Mucosa of gallbladder (tissue), 1 donor: Measurements from ENCODE around the gene TRABD. TPM values are rescaled to one million over a fixed set of nuclear protein-coding genes. Genes with fewer than 3 reads are reported as not detected.

Source experiments
- DNase-seq: peaks from one replicate; pipeline ENCODE4 v3.0.0-alpha.2; 2020; ENCODE audit warnings: low spot score
- total RNA-seq: library from RNA; stranded (reverse); gene quantifications from one replicate; pipeline ENCODE4 v1.2.1, GENCODE V29; 2021
- donor health status: DM: no; HTN: no; CAD: no.

The TRABD gene
- total RNA-seq, 1 donor from 2014 or later, result 55.1 TPM

- no peak for DNase-seq
Observed at GRCh38 chr22:50173983-50174355, 11.7 kb upstream of the TRABD start.

GRCh38 chr22:50174382-50175190 lies 11.1 kb upstream of the TRABD start:
- no peak for DNase-seq

GRCh38 chr22:50175191-50175461 lies 10.6 kb upstream of the TRABD start:
- DNase-seq, result no peak

- DNase-seq, result no peak
Observed at GRCh38 chr22:50175921-50176849, 9.5 kb upstream of the TRABD start.

- no peak for DNase-seq
Observed at GRCh38 chr22:50176850-50177536, 8.7 kb upstream of the TRABD start.

GRCh38 chr22:50177537-50178470 lies 7.9 kb upstream of the TRABD start:
- DNase-seq, result no peak

- DNase-seq, result no peak
Observed at GRCh38 chr22:50178471-50178864, 7.2 kb upstream of the TRABD start.

- DNase-seq, result no peak
Observed at GRCh38 chr22:50178871-50179869, 6.5 kb upstream of the TRABD start.

- DNase-seq, result no peak
Observed at GRCh38 chr22:50179937-50180726, 5.6 kb upstream of the TRABD start.

- no peak for DNase-seq
Observed at GRCh38 chr22:50180727-50181521, 4.8 kb upstream of the TRABD start.

- no peak for DNase-seq
Observed at GRCh38 chr22:50182176-50183081, 3.3 kb upstream of the TRABD start.

- DNase-seq, result no peak
Observed at GRCh38 chr22:50183141-50183971, 2.4 kb upstream of the TRABD start.

- peak; percentile 70 for DNase-seq
Observed at GRCh38 chr22:50184004-50184901, 1.5 kb upstream of the TRABD start.

GRCh38 chr22:50184902-50185374 lies 775 bp upstream of the TRABD start:
- DNase-seq, result no peak

GRCh38 chr22:50186181-50186714 lies 535 bp downstream of the TRABD start:
- no peak for DNase-seq
